HEK293 (cell line): ENCODE data around the gene TLE3.

Source experiments
- CTCF ChIP-seq: fragments of 450-650 bp; formaldehyde crosslinking; IDR thresholded peaks from 2 replicates; pipeline ENCODE4 v1.5.1; 2016; ENCODE audit warnings: missing biosample characterization, missing genetic modification characterization
- PBX3 ChIP-seq: sonication (generic); formaldehyde crosslinking; IDR thresholded peaks from 2 replicates; pipeline ENCODE4 v1.8.1; 2022; ENCODE audit warnings: mild to moderate bottlenecking, moderate library complexity, missing genetic modification reagents

- no peak for TF ChIP-seq CTCF (tag by site-specific recombination)
- no peak for TF ChIP-seq PBX3 (CRISPR knock-in tag)
These were observed 43.0 kb upstream of the TLE3 start for GRCh38 chr15:70140543-70141375.
